Stomach smooth muscle (tissue), 2 donors: ENCODE measurements around the gene YWHAQ.

Source experiments
- H3K27ac ChIP-seq: one replicate; pipeline ENCODE4 v1.7.0; 2013; ENCODE audit warnings: mild to moderate bottlenecking, low read length, inconsistent platforms
- H3K27me3 ChIP-seq, 2 donors: one replicate each; pipeline ENCODE4 v1.7.0; 2013; ENCODE audit warnings: low read length in 2 of 2; ENCODE audit not compliant: insufficient read depth in 2 of 2, control insufficient read depth in 1 of 2
- H3K36me3 ChIP-seq, 2 donors: one replicate each; pipeline ENCODE4 v1.7.0; 2013; ENCODE audit warnings: low read length in 2 of 2; ENCODE audit not compliant: control insufficient read depth in 2 of 2, insufficient read depth in 2 of 2
- H3K4me1 ChIP-seq: one replicate; pipeline ENCODE4 v1.7.0; 2013; ENCODE audit warnings: low read length; ENCODE audit not compliant: control insufficient read depth, insufficient read depth
- H3K4me3 ChIP-seq, 2 donors: one replicate each; pipeline ENCODE4 v1.7.0; 2013; ENCODE audit warnings: low read length in 2 of 2
- H3K9ac ChIP-seq, 2 donors: one replicate each; pipeline ENCODE4 v1.7.0; 2013; ENCODE audit warnings: low read length in 2 of 2, mild to moderate bottlenecking in 1 of 2
- H3K9me3 ChIP-seq, 2 donors: one replicate each; pipeline ENCODE4 v1.7.0; 2013; ENCODE audit warnings: low read length in 2 of 2; ENCODE audit not compliant: control insufficient read depth in 2 of 2
- donor health status: healthy.
- donor health status: Pancreatic carcinoma.

Gene YWHAQ

GRCh38 chr2:9665898-9666297 is 35.1 kb upstream of the YWHAQ start:
- Histone ChIP-seq H3K36me3 (no peaks in the 10 kb centered on the region), H3K27ac (no peak overlapping the region), H3K4me1 (no peaks in the 10 kb centered on the region), H3K27me3 (no peaks in the 10 kb centered on the region), H3K4me3 (no peak overlapping the region), H3K9ac (no peak overlapping the region), H3K9me3 (no peaks in the 10 kb centered on the region)

- H3K9ac ChIP-seq = no peak overlapping the region
- H3K4me1 ChIP-seq = no peaks in the 10 kb centered on the region
- no peak overlapping the region for H3K4me3 ChIP-seq
- H3K27ac ChIP-seq = no peak overlapping the region
- H3K9me3 ChIP-seq = no peaks in the 10 kb centered on the region
- no peaks in the 10 kb centered on the region for H3K27me3 ChIP-seq
- no peaks in the 10 kb centered on the region for H3K36me3 ChIP-seq
Measured at GRCh38 chr2:9664365-9664764, 33.6 kb upstream of the YWHAQ start.

- Histone ChIP-seq H3K9ac (no peak overlapping the region), H3K4me3 (no peak overlapping the region), H3K9me3 (no peaks in the 10 kb centered on the region), H3K27me3 (no peaks in the 10 kb centered on the region), H3K27ac (no peak overlapping the region), H3K36me3 (no peaks in the 10 kb centered on the region), H3K4me1 (no peaks in the 10 kb centered on the region)
Measured at GRCh38 chr2:9663008-9663879, 32.4 kb upstream of the YWHAQ start.

GRCh38 chr2:9661261-9661660 is 30.5 kb upstream of the YWHAQ start:
- Histone ChIP-seq H3K36me3 (no peaks in the 10 kb centered on the region), H3K4me1 (no peaks in the 10 kb centered on the region), H3K9ac (no peak overlapping the region), H3K27ac (no peak overlapping the region), H3K27me3 (no peaks in the 10 kb centered on the region), H3K4me3 (no peak overlapping the region), H3K9me3 (no peaks in the 10 kb centered on the region)

- Histone ChIP-seq H3K27me3 (no peaks in the 10 kb centered on the region), H3K4me3 (no peak overlapping the region), H3K27ac (no peak overlapping the region), H3K36me3 (no peaks in the 10 kb centered on the region), H3K9ac (no peak overlapping the region), H3K4me1 (no peaks in the 10 kb centered on the region), H3K9me3 (no peaks in the 10 kb centered on the region)
Measured at GRCh38 chr2:9660781-9661180, 30.0 kb upstream of the YWHAQ start.

GRCh38 chr2:9660154-9660553 is 29.4 kb upstream of the YWHAQ start:
- Histone ChIP-seq H3K27me3 (no peaks in the 10 kb centered on the region), H3K27ac (no peak overlapping the region), H3K36me3 (no peaks in the 10 kb centered on the region), H3K9me3 (no peaks in the 10 kb centered on the region), H3K9ac (no peak overlapping the region), H3K4me3 (no peak overlapping the region), H3K4me1 (no peaks in the 10 kb centered on the region)

GRCh38 chr2:9658972-9659371 is 28.2 kb upstream of the YWHAQ start:
- H3K4me3 ChIP-seq = no peak overlapping the region
- H3K27me3 ChIP-seq = no peaks in the 10 kb centered on the region
- H3K36me3 ChIP-seq = no peaks in the 10 kb centered on the region
- H3K9ac ChIP-seq = no peak overlapping the region
- H3K27ac ChIP-seq = no peak overlapping the region
- H3K4me1 ChIP-seq = peaks cover 4% of the 10 kb centered on the region
- H3K9me3 ChIP-seq = no peaks in the 10 kb centered on the region

- no peak overlapping the region for H3K9ac ChIP-seq
- H3K36me3 ChIP-seq = no peaks in the 10 kb centered on the region
- peaks cover 4% of the 10 kb centered on the region for H3K4me1 ChIP-seq
- no peaks in the 10 kb centered on the region for H3K27me3 ChIP-seq
- H3K27ac ChIP-seq = no peak overlapping the region
- H3K9me3 ChIP-seq = no peaks in the 10 kb centered on the region
- H3K4me3 ChIP-seq = no peak overlapping the region
Measured at GRCh38 chr2:9657731-9658130, 26.9 kb upstream of the YWHAQ start.

- Histone ChIP-seq H3K4me1 (peaks cover 4% of the 10 kb centered on the region), H3K27me3 (no peaks in the 10 kb centered on the region), H3K9me3 (no peaks in the 10 kb centered on the region), H3K4me3 (no peak overlapping the region), H3K9ac (no peak overlapping the region), H3K36me3 (no peaks in the 10 kb centered on the region), H3K27ac (no peak overlapping the region)
Measured at GRCh38 chr2:9657083-9657482, 26.3 kb upstream of the YWHAQ start.

- Histone ChIP-seq H3K4me1 (peaks cover 4% of the 10 kb centered on the region), H3K36me3 (no peaks in the 10 kb centered on the region), H3K27me3 (no peaks in the 10 kb centered on the region), H3K9ac (no peak overlapping the region), H3K27ac (no peak overlapping the region), H3K4me3 (no peak overlapping the region), H3K9me3 (no peaks in the 10 kb centered on the region)
Measured at GRCh38 chr2:9656270-9656766, 25.5 kb upstream of the YWHAQ start.
